Neuronal stem cell (in vitro differentiated cells): ENCODE results near the gene NUDT22.
A peak's percentile ranks its signal among the peaks of the same experiment; 100 is the strongest.

Experiments used
- DNase-seq: peaks from one replicate; pipeline ENCODE4 v3.0.0-alpha.2; 2013; ENCODE audit warnings: low spot score
- H2AFZ ChIP-seq: one replicate; pipeline ENCODE4 v1.6.1; 2013; ENCODE audit warnings: mild to moderate bottlenecking, low read length, inconsistent platforms
- H2AK5ac ChIP-seq: 2 replicates; pipeline ENCODE4 v1.6.1; 2013; ENCODE audit warnings: low read depth, mild to moderate bottlenecking, inconsistent platforms, low read length, moderate library complexity, mixed read lengths
- H2BK120ac ChIP-seq: 2 replicates; pipeline ENCODE4 v1.6.1; 2013; ENCODE audit warnings: low read depth, mild to moderate bottlenecking, inconsistent platforms, low read length, moderate library complexity, mixed read lengths
- H2BK12ac ChIP-seq: one replicate; pipeline ENCODE4 v1.6.1; 2013; ENCODE audit warnings: low read length, inconsistent platforms
- H2BK15ac ChIP-seq: 2 replicates; pipeline ENCODE4 v1.6.1; 2013; ENCODE audit warnings: mild to moderate bottlenecking, low read length, inconsistent platforms, mixed read lengths
- H2BK5ac ChIP-seq: one replicate; pipeline ENCODE4 v1.6.1; 2013; ENCODE audit warnings: inconsistent platforms, mild to moderate bottlenecking, low read length, moderate library complexity
- H3K14ac ChIP-seq: one replicate; pipeline ENCODE4 v1.6.1; 2013; ENCODE audit warnings: low read length, inconsistent platforms
- H3K18ac ChIP-seq: 2 replicates; pipeline ENCODE4 v1.6.1; 2013; ENCODE audit warnings: low read length, inconsistent platforms
- H3K23ac ChIP-seq: 2 replicates; pipeline ENCODE4 v1.6.1; 2013; ENCODE audit warnings: low read depth, mild to moderate bottlenecking, mixed read lengths, low read length, inconsistent platforms; ENCODE audit not compliant: poor library complexity
- H3K27ac ChIP-seq: replicated peaks from 3 replicates; pipeline ENCODE4 v1.5.1; 2013; ENCODE audit warnings: low read length, inconsistent platforms
- H3K27me3 ChIP-seq, 3 experiments: 2 replicates each; pipeline ENCODE4 v1.6.1; 2013; ENCODE audit warnings: low read length in 3 of 3, mild to moderate bottlenecking in 2 of 3, inconsistent platforms in 1 of 3, low read depth in 1 of 3, mixed read lengths in 1 of 3, moderate library complexity in 1 of 3; ENCODE audit not compliant: control insufficient read depth in 3 of 3, insufficient read depth in 3 of 3
- H3K36me3 ChIP-seq, 2 donors: replicated peaks in 1 of 2; 2 replicates each; pipeline ENCODE4 v1.6.1; 2013; ENCODE audit warnings: low read length in 2 of 2; ENCODE audit not compliant: control insufficient read depth in 2 of 2, insufficient read depth in 2 of 2
- H3K4ac ChIP-seq: 2 replicates; pipeline ENCODE4 v1.6.1; 2013; ENCODE audit warnings: inconsistent platforms, mild to moderate bottlenecking, low read length, moderate library complexity
- H3K4me1 ChIP-seq, 2 donors: 1 replicate in 1 of 2; 2 replicates in 1 of 2; pipeline ENCODE4 v1.6.1; 2013; ENCODE audit warnings: low read length in 2 of 2, low read depth in 1 of 2; ENCODE audit not compliant: control insufficient read depth in 2 of 2, insufficient read depth in 1 of 2
- H3K4me2 ChIP-seq: one replicate; pipeline ENCODE4 v1.6.1; 2013; ENCODE audit warnings: mild to moderate bottlenecking, low read length, inconsistent platforms; ENCODE audit not compliant: insufficient read depth, poor library complexity, severe bottlenecking
- H3K4me3 ChIP-seq, 2 donors: 2 replicates each; pipeline ENCODE4 v1.5.1; 2013; ENCODE audit warnings: low read length in 2 of 2, mild to moderate bottlenecking in 2 of 2, inconsistent platforms in 1 of 2, moderate library complexity in 1 of 2
- H3K79me1 ChIP-seq: one replicate; pipeline ENCODE4 v1.6.1; 2013; ENCODE audit warnings: low read depth, mild to moderate bottlenecking, inconsistent platforms, low read length, moderate library complexity
- H3K9ac ChIP-seq: one replicate; pipeline ENCODE4 v1.6.1; 2013; ENCODE audit warnings: mild to moderate bottlenecking, low read depth, low read length, inconsistent platforms; ENCODE audit not compliant: poor library complexity
- H3K9me3 ChIP-seq, 2 donors: replicated peaks in 1 of 2; 2 replicates each; pipeline versions ENCODE3 to v1.6.1; 2013; ENCODE audit warnings: low read length in 2 of 2, mild to moderate bottlenecking in 2 of 2, inconsistent platforms in 1 of 2, low read depth in 1 of 2, mixed read lengths in 1 of 2, moderate library complexity in 1 of 2; ENCODE audit not compliant: control insufficient read depth in 2 of 2, insufficient read depth in 1 of 2
- H4K8ac ChIP-seq: one replicate; pipeline ENCODE4 v1.6.1; 2013; ENCODE audit warnings: low read depth, mild to moderate bottlenecking, inconsistent platforms, low read length, moderate library complexity
- H4K91ac ChIP-seq: one replicate; pipeline ENCODE4 v1.6.1; 2013; ENCODE audit warnings: low read length, low read depth, mild to moderate bottlenecking, inconsistent platforms; ENCODE audit not compliant: poor library complexity
- WGBS, 2 donors: extraction: QIAGEN DNeasy Blood & Tissue Kit; methylation state at CpG; one replicate each; pipeline ENCODE4 v1.1.7; 2013; ENCODE audit warnings: missing lambda C conversion rate in 2 of 2, mixed read lengths in 1 of 2; ENCODE audit not compliant: insufficient read length in 2 of 2, insufficient replicate concordance in 1 of 2; ENCODE audit errors: extremely low coverage in 2 of 2; 5-methylcytosine and 5-hydroxymethylcytosine counted together

NUDT22 gene

DNA sequence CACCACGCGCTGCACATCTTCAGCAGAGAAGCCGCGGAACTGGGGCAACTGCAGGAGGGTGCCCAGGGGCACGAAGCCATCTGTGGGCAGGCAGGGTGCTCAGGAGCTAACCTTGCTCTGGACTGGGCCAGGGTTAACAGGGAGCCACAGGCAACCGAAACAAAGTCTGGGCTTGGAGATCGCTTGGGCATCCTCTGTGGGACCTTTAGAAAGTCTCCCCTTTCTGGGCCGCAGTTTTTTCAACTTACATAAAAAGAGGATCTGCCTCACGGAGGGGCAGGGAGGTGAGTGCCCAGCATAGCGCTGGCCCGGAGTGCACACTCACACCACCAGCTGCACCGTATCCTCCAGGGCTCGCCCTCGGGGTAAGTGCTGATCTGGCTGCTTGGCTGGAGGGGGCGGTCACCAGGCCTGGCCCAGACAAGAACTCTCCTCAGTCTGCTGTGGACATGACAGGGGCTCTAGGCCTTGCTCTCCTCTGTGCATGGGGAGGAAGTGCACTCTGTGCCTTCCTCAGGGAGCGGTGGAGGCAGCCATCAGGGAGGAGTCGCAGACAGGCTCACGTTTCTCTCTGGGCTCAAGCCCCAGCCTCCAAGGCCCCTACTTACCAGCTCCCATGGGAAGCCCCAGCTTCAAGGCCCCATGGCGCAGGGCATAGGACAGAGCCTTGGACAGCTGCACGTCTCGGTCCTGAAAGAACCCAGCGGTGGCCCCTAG lies 1.0 kb upstream of the NUDT22 start:
- no peaks in the 10 kb centered on the region for H3K9me3 ChIP-seq
- peak overlapping the region; percentile 43 for H3K27ac ChIP-seq
- H2AFZ ChIP-seq: peak overlapping the region; percentile 89
- H3K4ac ChIP-seq: no peak overlapping the region
- no CpG with 5 or more reads among the region's 22 CpGs for WGBS, 2 donors
- H2BK5ac ChIP-seq: no peak overlapping the region
- no peak overlapping the region for H4K8ac ChIP-seq
- peak overlapping the region; percentile 88 to 91 for H3K4me3 ChIP-seq
- no peak overlapping the region for H2BK120ac ChIP-seq
- peaks cover 14 to 23% of the 10 kb centered on the region in 2 donors for H3K4me1 ChIP-seq
- peak overlapping the region; percentile 41 for H3K18ac ChIP-seq
- no peak overlapping the region for H4K91ac ChIP-seq
- H2AK5ac ChIP-seq: peak overlapping the region; percentile 49
- peaks cover 7% of the 10 kb centered on the region for H3K79me1 ChIP-seq
- H3K27me3 ChIP-seq: no peaks in the 10 kb centered on the region
- peak overlapping the region; percentile 97 for H3K9ac ChIP-seq
- H3K4me2 ChIP-seq: peak overlapping the region; percentile 99
- H2BK12ac ChIP-seq: no peak overlapping the region
- no peak overlapping the region for H3K14ac ChIP-seq
- peak overlapping the region; percentile 29 for H3K23ac ChIP-seq
- no peak overlapping the region for H2BK15ac ChIP-seq
- no peak for DNase-seq
- peaks cover 10 to 27% of the 10 kb centered on the region in 2 donors for H3K36me3 ChIP-seq

GRCh38 chr11:64226507-64227051 lies 505 bp downstream of the NUDT22 start:
- Histone ChIP-seq H3K27me3 (peaks cover 0 to 4% (median 0%) of the 10 kb centered on the region in 3 experiments), H3K36me3 (peaks cover 8 to 21% of the 10 kb centered on the region in 2 donors), H2BK5ac (peak overlapping the region; percentile 89), H3K23ac (peak overlapping the region; percentile 94), H3K14ac (peak overlapping the region; percentile 60), H3K27ac (no peak overlapping the region), H4K91ac (peak overlapping the region; percentile 76), H3K9ac (peak overlapping the region; percentile 94), H3K18ac (peak overlapping the region; percentile 97), H2BK12ac (peak overlapping the region; percentile 96), H2AFZ (peak overlapping the region; percentile 89), H3K4me1 (peaks cover 17 to 25% of the 10 kb centered on the region in 2 donors), H2BK120ac (no peak overlapping the region), H3K79me1 (peaks cover 5% of the 10 kb centered on the region), H3K4ac (no peak overlapping the region), H3K4me2 (peak overlapping the region; percentile 99), H3K4me3 (peak overlapping the region; percentile 88 to 91), H3K9me3 (no peaks in the 10 kb centered on the region), H2AK5ac (peak overlapping the region; percentile 100), H4K8ac (peak overlapping the region; percentile 48), H2BK15ac (peak overlapping the region; percentile 72)
- WGBS, 2 donors: no CpG with 5 or more reads among the region's 26 CpGs
- no peak for DNase-seq

- Histone ChIP-seq H4K91ac (no peak overlapping the region), H4K8ac (no peak overlapping the region), H2BK120ac (no peak overlapping the region), H3K18ac (no peak overlapping the region), H2AFZ (no peak overlapping the region), H3K9me3 (no peaks in the 10 kb centered on the region), H3K4me3 (peak overlapping the region in 1 of 2 donors; percentile 88), H3K4ac (no peak overlapping the region), H2BK15ac (no peak overlapping the region), H2AK5ac (peak overlapping the region; percentile 68), H3K23ac (peak overlapping the region; percentile 66), H3K27me3 (peaks cover 0 to 13% (median 0%) of the 10 kb centered on the region in 3 experiments), H3K27ac (no peak overlapping the region), H3K4me2 (no peak overlapping the region), H3K9ac (no peak overlapping the region), H3K36me3 (peaks cover 8 to 23% of the 10 kb centered on the region in 2 donors), H3K79me1 (peaks cover 5% of the 10 kb centered on the region), H3K4me1 (peaks cover 17 to 25% of the 10 kb centered on the region in 2 donors), H2BK12ac (no peak overlapping the region), H3K14ac (no peak overlapping the region), H2BK5ac (no peak overlapping the region)
- WGBS, 2 donors: no CpG with 5 or more reads among the region's 3 CpGs
- DNase-seq: no peak
These were observed 1.4 kb downstream of the NUDT22 start for GRCh38 chr11:64227405-64227956.
